ENCODE measurements around the gene RNU6-9.

DNA sequence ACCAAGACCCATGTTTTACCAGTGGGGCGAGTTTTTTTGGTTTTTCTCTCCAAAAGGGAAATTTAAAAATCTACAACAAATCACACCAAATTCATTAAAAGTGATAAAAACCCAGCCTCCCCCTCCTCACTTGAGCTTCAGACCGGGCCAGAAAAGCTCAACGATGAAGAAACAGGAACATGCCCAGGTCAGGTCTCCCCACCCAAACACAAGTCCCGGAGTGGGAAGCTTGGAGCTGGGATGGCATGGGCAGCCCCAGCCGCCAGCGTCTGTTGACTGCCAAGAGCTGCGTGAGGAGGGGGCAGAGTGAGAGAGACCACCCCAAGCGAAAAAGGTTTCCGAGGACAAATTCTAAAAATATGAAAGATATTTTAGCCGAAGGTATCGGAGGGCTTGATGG is 3.7 kb downstream of the RNU6-9 start:
- TF ChIP-seq, protein P1, sequence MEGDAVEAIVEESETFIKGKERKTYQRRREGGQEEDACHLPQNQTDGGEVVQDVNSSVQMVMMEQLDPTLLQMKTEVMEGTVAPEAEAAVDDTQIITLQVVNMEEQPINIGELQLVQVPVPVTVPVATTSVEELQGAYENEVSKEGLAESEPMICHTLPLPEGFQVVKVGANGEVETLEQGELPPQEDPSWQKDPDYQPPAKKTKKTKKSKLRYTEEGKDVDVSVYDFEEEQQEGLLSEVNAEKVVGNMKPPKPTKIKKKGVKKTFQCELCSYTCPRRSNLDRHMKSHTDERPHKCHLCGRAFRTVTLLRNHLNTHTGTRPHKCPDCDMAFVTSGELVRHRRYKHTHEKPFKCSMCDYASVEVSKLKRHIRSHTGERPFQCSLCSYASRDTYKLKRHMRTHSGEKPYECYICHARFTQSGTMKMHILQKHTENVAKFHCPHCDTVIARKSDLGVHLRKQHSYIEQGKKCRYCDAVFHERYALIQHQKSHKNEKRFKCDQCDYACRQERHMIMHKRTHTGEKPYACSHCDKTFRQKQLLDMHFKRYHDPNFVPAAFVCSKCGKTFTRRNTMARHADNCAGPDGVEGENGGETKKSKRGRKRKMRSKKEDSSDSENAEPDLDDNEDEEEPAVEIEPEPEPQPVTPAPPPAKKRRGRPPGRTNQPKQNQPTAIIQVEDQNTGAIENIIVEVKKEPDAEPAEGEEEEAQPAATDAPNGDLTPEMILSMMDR (IDR thresholded peaks at IDR 0.05; ENCODE audit: insufficient read depth, low read depth, low read length): no peak
- TF ChIP-seq EZH2 (IDR thresholded peaks at IDR 0.05; ENCODE audit: insufficient read depth, low read length): no peak
